ENCODE measurements around the gene VEGFC. TPM values are rescaled to one million over a fixed set of nuclear protein-coding genes. Genes with fewer than 3 reads are reported as not detected.

VEGFC gene
- total RNA-seq, 1 experiment from 2014 or later, result 80.4 TPM

- DNase-seq (ENCODE audit: low read depth), result no peak
Observed at GRCh38 chr4:176798540-176798939, 5.8 kb upstream of the VEGFC start.

GRCh38 chr4:176795441-176795840 lies 2.7 kb upstream of the VEGFC start:
- no peak for DNase-seq (ENCODE audit: low read depth)

- no peak for DNase-seq (ENCODE audit: low read depth)
Observed at GRCh38 chr4:176794651-176795050, 1.9 kb upstream of the VEGFC start.

GRCh38 chr4:176794151-176794550 lies 1.4 kb upstream of the VEGFC start:
- peak; percentile 90 for DNase-seq (ENCODE audit: low read depth)

GRCh38 chr4:176793060-176793605 lies 411 bp upstream of the VEGFC start:
- DNase-seq (ENCODE audit: low read depth), result no peak

- DNase-seq (ENCODE audit: low read depth), result peak; percentile 65
Observed at GRCh38 chr4:176791591-176792325, 964 bp downstream of the VEGFC start.

- DNase-seq (ENCODE audit: low read depth), result no peak
Observed at GRCh38 chr4:176790398-176790797, 2.3 kb downstream of the VEGFC start.

GRCh38 chr4:176789955-176790354 lies 2.8 kb downstream of the VEGFC start:
- DNase-seq (ENCODE audit: low read depth), result peak; percentile 89

- no peak for DNase-seq (ENCODE audit: low read depth)
Observed at GRCh38 chr4:176788971-176789370, 3.8 kb downstream of the VEGFC start.

- DNase-seq (ENCODE audit: low read depth), result no peak
Observed at GRCh38 chr4:176788248-176788647, 4.5 kb downstream of the VEGFC start.

- DNase-seq (ENCODE audit: low read depth), result peak; percentile 59
Observed at GRCh38 chr4:176784816-176785215, 7.9 kb downstream of the VEGFC start.

- DNase-seq (ENCODE audit: low read depth), result peak; percentile 59
Observed at GRCh38 chr4:176782794-176783193, 9.9 kb downstream of the VEGFC start.

GRCh38 chr4:176782191-176782590 lies 10.5 kb downstream of the VEGFC start:
- no peak for DNase-seq (ENCODE audit: low read depth)

- no peak for DNase-seq (ENCODE audit: low read depth)
Observed at GRCh38 chr4:176781739-176782100, 11.0 kb downstream of the VEGFC start.

- peak; percentile 63 for DNase-seq (ENCODE audit: low read depth)
Observed at GRCh38 chr4:176780995-176781738, 11.6 kb downstream of the VEGFC start.

- DNase-seq (ENCODE audit: low read depth), result no peak
Observed at GRCh38 chr4:176779421-176779820, 13.3 kb downstream of the VEGFC start.

- peak; percentile 68 for DNase-seq (ENCODE audit: low read depth)
Observed at GRCh38 chr4:176778491-176778890, 14.2 kb downstream of the VEGFC start.

- DNase-seq (ENCODE audit: low read depth), result peak; percentile 59
Observed at GRCh38 chr4:176778063-176778462, 14.7 kb downstream of the VEGFC start.

GRCh38 chr4:176775338-176775737 lies 17.4 kb downstream of the VEGFC start:
- DNase-seq (ENCODE audit: low read depth), result no peak

- DNase-seq (ENCODE audit: low read depth), result no peak
Observed at GRCh38 chr4:176774852-176775251, 17.9 kb downstream of the VEGFC start.

- DNase-seq (ENCODE audit: low read depth), result peak; percentile 93
Observed at GRCh38 chr4:176769514-176769913, 23.2 kb downstream of the VEGFC start.

GRCh38 chr4:176767183-176767582 lies 25.5 kb downstream of the VEGFC start:
- DNase-seq (ENCODE audit: low read depth), result peak; percentile 66
